HG02943 (cell line): ENCODE results near the gene PUS3.
"Not testable (repeated sequence)": the region's sequence is repeated elsewhere in the genome, so short reads cannot be mapped to it uniquely, and the experiment has no call there.

Experiments used
- ATAC-seq: cut with Tn5 transposase; IDR thresholded peaks from one replicate; pipeline ENCODE4 v1.9.1; 2021; ENCODE audit warnings: mild to moderate bottlenecking, low read depth, moderate library complexity; ENCODE audit not compliant: unreplicated experiment

PUS3 gene

GRCh38 chr11:125922156-125922555 is 19.1 kb upstream of the PUS3 start:
- ATAC-seq = no peak

- ATAC-seq = no peak
These were observed 18.0 kb upstream of the PUS3 start for GRCh38 chr11:125921042-125921441.

- ATAC-seq = no peak
These were observed 15.3 kb upstream of the PUS3 start for GRCh38 chr11:125918140-125918840.

GRCh38 chr11:125916683-125917347 is 13.8 kb upstream of the PUS3 start:
- no peak for ATAC-seq

GRCh38 chr11:125914601-125915000 is 11.6 kb upstream of the PUS3 start:
- ATAC-seq = not testable (repeated sequence)

GRCh38 chr11:125910226-125910849 is 7.3 kb upstream of the PUS3 start:
- no peak for ATAC-seq

GRCh38 chr11:125904678-125905077 is 1.7 kb upstream of the PUS3 start:
- ATAC-seq = no peak

- ATAC-seq = no peak
These were observed 979 bp upstream of the PUS3 start, which contains the start of gene DDX25 for GRCh38 chr11:125903711-125904659. Gene DDX25, plus strand, starts transcription at chr11:125904508. Its CDS starts 10 bp downstream, at chr11:125904518.

GRCh38 chr11:125902277-125902926 is 604 bp downstream of the PUS3 start:
- ATAC-seq = no peak

- no peak for ATAC-seq
These were observed 1.1 kb downstream of the PUS3 start for GRCh38 chr11:125901872-125902271.

GRCh38 chr11:125892994-125893393 is 10.0 kb downstream of the PUS3 start:
- no peak for ATAC-seq

GRCh38 chr11:125892071-125892470 is 10.9 kb downstream of the PUS3 start:
- ATAC-seq = no peak

- ATAC-seq = no peak
These were observed 12.4 kb downstream of the PUS3 start for GRCh38 chr11:125890447-125891100.

GRCh38 chr11:125887373-125888324 is 15.4 kb downstream of the PUS3 start, which contains the start of gene HYLS1:
Gene HYLS1, plus strand, starts transcription at chr11:125887668. Its CDS starts 11,701 bp downstream, at chr11:125899369.
- peak; percentile 90 for ATAC-seq

GRCh38 chr11:125886997-125887372 is 16.0 kb downstream of the PUS3 start:
- ATAC-seq = peak; percentile 32

- ATAC-seq = no peak
These were observed 19.6 kb downstream of the PUS3 start for GRCh38 chr11:125883375-125883774.

GRCh38 chr11:125881291-125881690 is 21.7 kb downstream of the PUS3 start:
- no peak for ATAC-seq

GRCh38 chr11:125874556-125875124 is 28.4 kb downstream of the PUS3 start:
- ATAC-seq = no peak
